Mucosa of stomach (tissue), 1 donor: Measurements from ENCODE around the gene GSTM3.

Experiments used
- H3K27me3 ChIP-seq: one replicate; pipeline ENCODE4 v1.7.0; 2013; ENCODE audit warnings: mild to moderate bottlenecking, low read length; ENCODE audit not compliant: control insufficient read depth, insufficient read depth
- H3K36me3 ChIP-seq: one replicate; pipeline ENCODE4 v1.7.0; 2013; ENCODE audit warnings: low read length; ENCODE audit not compliant: control insufficient read depth, insufficient read depth
- H3K4me1 ChIP-seq: one replicate; pipeline ENCODE4 v1.7.0; 2013; ENCODE audit warnings: mild to moderate bottlenecking, low read length; ENCODE audit not compliant: control insufficient read depth, insufficient read depth
- H3K4me3 ChIP-seq: one replicate; pipeline ENCODE4 v1.7.0; 2013; ENCODE audit warnings: low read length
- H3K9ac ChIP-seq: one replicate; pipeline ENCODE4 v1.7.0; 2013; ENCODE audit warnings: mild to moderate bottlenecking, low read length, moderate library complexity
- H3K9me3 ChIP-seq: one replicate; pipeline ENCODE4 v1.7.0; 2013; ENCODE audit warnings: mild to moderate bottlenecking, low read length, moderate library complexity; ENCODE audit not compliant: control insufficient read depth
- donor health status: Pancreatic carcinoma.

The GSTM3 gene

GRCh38 chr1:109783436-109783835 lies 42.6 kb upstream of the GSTM3 start:
- Histone ChIP-seq H3K9ac (peak overlapping the region; percentile 54), H3K36me3 (no peaks in the 10 kb centered on the region), H3K4me3 (no peak overlapping the region), H3K4me1 (peaks cover 48% of the 10 kb centered on the region), H3K9me3 (no peaks in the 10 kb centered on the region), H3K27me3 (no peaks in the 10 kb centered on the region)

GRCh38 chr1:109782927-109783326 lies 42.1 kb upstream of the GSTM3 start:
- Histone ChIP-seq H3K27me3 (no peaks in the 10 kb centered on the region), H3K36me3 (no peaks in the 10 kb centered on the region), H3K4me3 (no peak overlapping the region), H3K9ac (peak overlapping the region; percentile 54), H3K4me1 (peaks cover 44% of the 10 kb centered on the region), H3K9me3 (no peaks in the 10 kb centered on the region)

GRCh38 chr1:109782514-109782913 lies 41.7 kb upstream of the GSTM3 start:
- Histone ChIP-seq H3K9ac (peak overlapping the region; percentile 54), H3K4me1 (peaks cover 44% of the 10 kb centered on the region), H3K4me3 (no peak overlapping the region), H3K36me3 (no peaks in the 10 kb centered on the region), H3K9me3 (no peaks in the 10 kb centered on the region), H3K27me3 (no peaks in the 10 kb centered on the region)

- no peaks in the 10 kb centered on the region for H3K9me3 ChIP-seq
- H3K4me1 ChIP-seq = peaks cover 44% of the 10 kb centered on the region
- H3K27me3 ChIP-seq = no peaks in the 10 kb centered on the region
- H3K4me3 ChIP-seq = no peak overlapping the region
- H3K9ac ChIP-seq = no peak overlapping the region
- no peaks in the 10 kb centered on the region for H3K36me3 ChIP-seq
Measured at GRCh38 chr1:109781806-109782205, 41.0 kb upstream of the GSTM3 start.

- no peak overlapping the region for H3K4me3 ChIP-seq
- H3K9ac ChIP-seq = no peak overlapping the region
- no peaks in the 10 kb centered on the region for H3K9me3 ChIP-seq
- H3K4me1 ChIP-seq = peaks cover 39% of the 10 kb centered on the region
- no peaks in the 10 kb centered on the region for H3K36me3 ChIP-seq
- H3K27me3 ChIP-seq = no peaks in the 10 kb centered on the region
Measured at GRCh38 chr1:109780982-109781381, 40.1 kb upstream of the GSTM3 start.

- peaks cover 27% of the 10 kb centered on the region for H3K4me1 ChIP-seq
- no peaks in the 10 kb centered on the region for H3K9me3 ChIP-seq
- no peaks in the 10 kb centered on the region for H3K36me3 ChIP-seq
- H3K27me3 ChIP-seq = no peaks in the 10 kb centered on the region
- H3K9ac ChIP-seq = peak overlapping the region; percentile 48
- H3K4me3 ChIP-seq = no peak overlapping the region
Measured at GRCh38 chr1:109777980-109778625, 37.3 kb upstream of the GSTM3 start.

DNA sequence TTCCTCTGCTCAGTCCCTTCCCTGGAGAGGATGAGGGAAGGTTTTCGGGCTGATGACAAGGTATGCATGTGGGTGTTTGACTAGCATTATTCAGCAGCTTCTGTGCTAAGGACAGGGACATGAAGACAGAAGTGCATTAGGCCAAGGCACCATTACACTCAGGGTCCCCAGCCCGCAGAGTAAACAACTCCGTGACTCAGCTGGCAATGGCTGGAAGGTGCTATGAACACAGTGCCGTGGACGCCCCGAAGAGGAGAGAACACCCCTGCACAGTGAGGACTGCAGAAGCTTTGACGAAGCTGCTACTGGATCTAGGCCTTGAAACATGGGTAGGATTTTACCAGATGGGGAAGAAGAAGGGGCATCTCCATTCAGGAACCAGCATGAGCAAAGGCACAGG lies 36.6 kb upstream of the GSTM3 start:
- Histone ChIP-seq H3K27me3 (no peaks in the 10 kb centered on the region), H3K9me3 (no peaks in the 10 kb centered on the region), H3K4me1 (peaks cover 21% of the 10 kb centered on the region), H3K9ac (peak overlapping the region; percentile 48), H3K4me3 (no peak overlapping the region), H3K36me3 (no peaks in the 10 kb centered on the region)

- Histone ChIP-seq H3K4me3 (no peak overlapping the region), H3K27me3 (no peaks in the 10 kb centered on the region), H3K36me3 (no peaks in the 10 kb centered on the region), H3K9ac (peak overlapping the region; percentile 48), H3K9me3 (no peaks in the 10 kb centered on the region), H3K4me1 (peaks cover 21% of the 10 kb centered on the region)
Measured at GRCh38 chr1:109776911-109777310, 36.1 kb upstream of the GSTM3 start.

DNA sequence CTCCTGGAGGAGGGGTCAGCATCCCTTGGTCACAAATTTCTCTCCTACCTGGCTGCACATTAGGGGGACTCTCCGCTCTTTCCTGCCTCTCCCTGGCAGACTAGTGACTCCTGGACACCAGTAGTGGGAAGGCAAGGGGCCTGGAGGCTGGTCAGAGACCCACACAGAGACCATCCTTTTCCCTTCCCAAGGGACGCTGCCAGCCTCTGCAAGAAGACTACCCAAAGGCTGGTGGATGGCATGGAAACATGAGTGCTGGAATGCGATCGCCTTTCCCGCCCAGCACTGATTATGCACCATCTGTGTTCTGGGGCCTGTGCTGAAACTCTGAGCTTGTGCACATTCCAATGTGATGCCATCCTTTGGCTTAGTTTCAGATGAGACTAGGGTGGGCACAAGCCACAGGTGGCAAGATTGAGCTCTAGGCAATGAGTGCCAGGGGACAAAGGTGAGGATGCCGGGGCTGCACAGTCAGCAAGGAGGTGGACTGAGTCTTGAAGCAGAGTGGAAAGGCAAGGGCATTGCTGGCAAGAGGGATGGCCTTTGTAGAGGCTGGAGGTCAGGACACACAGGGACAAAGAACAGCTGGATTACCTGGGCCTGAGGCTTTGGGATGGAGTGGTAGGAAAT lies 35.5 kb upstream of the GSTM3 start:
- no peak overlapping the region for H3K9ac ChIP-seq
- H3K27me3 ChIP-seq = no peaks in the 10 kb centered on the region

DNA sequence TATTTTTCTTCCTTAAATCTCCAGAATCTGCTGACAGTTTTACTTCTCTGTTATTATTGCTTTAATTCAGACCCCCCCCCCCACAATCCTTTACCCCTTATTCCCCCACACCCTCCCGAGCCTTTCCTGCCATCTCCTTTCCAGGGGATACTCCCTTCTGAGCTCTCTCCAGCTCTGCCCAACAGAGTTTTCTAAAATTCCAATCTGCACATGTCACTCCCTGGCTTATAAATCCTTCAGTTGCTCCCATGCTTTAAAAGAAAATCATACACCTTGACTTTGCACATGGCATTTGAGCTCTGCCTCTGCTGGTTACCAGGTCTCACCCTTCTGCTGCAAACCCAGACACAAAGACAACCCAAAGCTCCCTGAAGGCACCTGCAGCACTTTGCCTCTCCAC lies 34.6 kb upstream of the GSTM3 start:
- no peaks in the 10 kb centered on the region for H3K9me3 ChIP-seq
- H3K9ac ChIP-seq = no peak overlapping the region
- no peaks in the 10 kb centered on the region for H3K27me3 ChIP-seq
- no peak overlapping the region for H3K4me3 ChIP-seq
- no peaks in the 10 kb centered on the region for H3K36me3 ChIP-seq
- peaks cover 21% of the 10 kb centered on the region for H3K4me1 ChIP-seq

More for the DNA sequence above, 35.5 kb upstream of the GSTM3 start:
- Histone ChIP-seq H3K36me3 (no peaks in the 10 kb centered on the region), H3K4me3 (no peak overlapping the region), H3K4me1 (peaks cover 21% of the 10 kb centered on the region), H3K9me3 (no peaks in the 10 kb centered on the region)

DNA sequence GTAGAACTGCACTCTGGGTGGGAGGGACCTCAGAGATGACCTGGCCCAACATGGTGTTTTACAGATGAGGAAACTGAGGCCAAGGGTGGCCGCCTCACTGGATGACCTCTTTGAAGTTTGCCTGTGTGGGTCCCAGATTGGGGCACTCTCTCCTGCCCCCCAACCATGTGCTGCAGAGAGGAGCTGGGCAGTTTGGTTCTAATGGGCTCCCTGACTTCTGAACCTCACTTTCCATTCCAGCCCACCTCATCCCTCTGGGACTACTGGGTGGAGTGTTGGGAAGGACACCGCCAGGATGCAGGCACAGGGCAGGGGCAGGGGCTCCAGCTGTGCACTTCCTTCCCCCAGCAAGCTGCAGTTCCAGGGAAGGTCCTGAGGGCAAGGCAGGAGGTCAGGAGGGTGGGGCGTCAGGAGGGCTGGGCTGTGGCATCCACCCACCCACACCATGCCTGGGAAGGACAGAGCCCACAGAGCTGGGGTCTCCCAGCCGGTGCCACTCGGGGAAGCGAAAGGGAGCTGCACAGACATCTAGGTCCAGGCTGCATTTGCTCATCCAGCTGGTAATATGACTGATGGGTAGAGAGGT lies 33.2 kb upstream of the GSTM3 start:
- Histone ChIP-seq H3K4me3 (no peak overlapping the region), H3K9me3 (no peaks in the 10 kb centered on the region), H3K4me1 (peaks cover 21% of the 10 kb centered on the region), H3K9ac (no peak overlapping the region), H3K27me3 (no peaks in the 10 kb centered on the region), H3K36me3 (no peaks in the 10 kb centered on the region)

DNA sequence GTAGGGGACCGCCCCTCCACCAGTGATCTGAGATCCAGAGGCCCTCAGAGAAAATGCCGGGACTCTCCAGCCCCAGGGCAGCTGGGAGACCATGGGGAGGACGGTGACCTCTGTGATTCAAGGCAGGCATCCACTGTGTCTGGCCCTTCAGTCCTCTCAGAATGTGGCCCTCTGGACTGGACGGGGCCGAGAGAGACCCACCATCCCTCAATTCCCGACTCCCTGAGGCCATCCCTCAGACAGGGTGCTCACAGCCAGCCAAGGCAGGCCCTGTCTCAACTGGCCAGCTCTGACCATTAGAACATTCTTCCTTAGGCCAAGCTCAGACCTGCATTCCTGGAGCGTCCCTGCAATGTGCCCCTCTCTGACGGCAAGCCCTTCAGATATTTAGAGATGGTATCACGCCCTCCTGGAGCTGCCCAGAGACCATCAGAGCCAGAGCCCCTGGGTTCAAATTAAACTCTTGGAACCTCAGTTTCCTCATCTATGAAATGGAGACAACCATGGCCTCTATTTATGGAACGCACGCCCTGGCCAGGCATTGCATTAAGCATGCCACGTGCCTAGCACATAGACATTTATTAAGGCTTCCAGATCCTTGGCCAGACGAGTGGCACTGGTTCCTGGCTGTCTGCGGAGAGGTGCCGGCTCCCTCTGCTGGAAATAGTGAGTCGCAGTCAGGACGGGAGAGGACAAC lies 32.5 kb upstream of the GSTM3 start:
- Histone ChIP-seq H3K4me1 (peaks cover 21% of the 10 kb centered on the region), H3K4me3 (no peak overlapping the region), H3K9ac (no peak overlapping the region), H3K27me3 (no peaks in the 10 kb centered on the region), H3K36me3 (no peaks in the 10 kb centered on the region), H3K9me3 (no peaks in the 10 kb centered on the region)
